Progenitor cell of endocrine pancreas (in vitro differentiated cells): Measurements from ENCODE around the gene CENPL. TPM values are rescaled to one million over a fixed set of nuclear protein-coding genes. Genes with fewer than 3 reads are reported as not detected.
"Not testable (repeated sequence)": the region's sequence is repeated elsewhere in the genome, so short reads cannot be mapped to it uniquely, and the experiment has no call there.

Source experiments
- DNase-seq: peaks from one replicate; pipeline ENCODE4 v3.0.0; 2021; ENCODE audit warnings: low spot score; ENCODE audit not compliant: unreplicated experiment
- H3K27ac Mint-ChIP-seq: 2 replicates; pipeline ENCODE4 v1.8.0; 2021; ENCODE audit warnings: mild to moderate bottlenecking, moderate library complexity, mixed read lengths
- H3K27me3 Mint-ChIP-seq: 2 replicates; pipeline ENCODE4 v1.8.0; 2021; ENCODE audit warnings: mixed read lengths
- H3K36me3 Mint-ChIP-seq: 2 replicates; pipeline ENCODE4 v1.8.0; 2022; ENCODE audit warnings: mixed read lengths; ENCODE audit not compliant: insufficient read depth
- H3K4me1 Mint-ChIP-seq: 2 replicates; pipeline ENCODE4 v1.8.0; 2021; ENCODE audit warnings: low read depth, mixed read lengths
- H3K4me3 Mint-ChIP-seq: 2 replicates; pipeline ENCODE4 v1.8.0; 2021; ENCODE audit warnings: low read depth, mild to moderate bottlenecking, moderate library complexity, mixed read lengths
- H3K9me3 Mint-ChIP-seq: 2 replicates; pipeline ENCODE4 v1.8.0; 2021; ENCODE audit warnings: low read depth, mixed read lengths
- CTCF ChIP-seq: fragments of 200-600 bp; sonication (generic); IDR thresholded peaks from one replicate; pipeline ENCODE4 v1.5.0; 2021; ENCODE audit warnings: antibody characterized with exemption, mild to moderate bottlenecking; ENCODE audit not compliant: unreplicated experiment
- total RNA-seq: library from RNA; stranded (reverse); gene quantifications from 2 replicates; pipeline ENCODE4 v1.2.1, GENCODE V29; 2021

Gene CENPL
- total RNA-seq, 1 donor from 2014 or later = 12.0 TPM

GRCh38 chr1:173789841-173790240, 34.8 kb downstream of the CENPL start:
- Mint-ChIP-seq H3K9me3 (no peaks in the 10 kb centered on the region), H3K27me3 (no peaks in the 10 kb centered on the region), H3K4me3 (no peak overlapping the region), H3K27ac (no peak overlapping the region), H3K4me1 (no peaks in the 10 kb centered on the region), H3K36me3 (peaks cover 12% of the 10 kb centered on the region)
- DNase-seq = no peak
- TF ChIP-seq CTCF = no peak

GRCh38 chr1:173784997-173785396, 39.7 kb downstream of the CENPL start:
- TF ChIP-seq CTCF = no peak
- no peaks in the 10 kb centered on the region for H3K9me3 Mint-ChIP-seq
- H3K4me1 Mint-ChIP-seq = no peaks in the 10 kb centered on the region
- DNase-seq = no peak
- H3K27me3 Mint-ChIP-seq = no peaks in the 10 kb centered on the region
- no peak overlapping the region for H3K4me3 Mint-ChIP-seq
- H3K27ac Mint-ChIP-seq = no peak overlapping the region
- H3K36me3 Mint-ChIP-seq = peaks cover 15% of the 10 kb centered on the region

GRCh38 chr1:173779936-173780335, 44.7 kb downstream of the CENPL start:
- no peaks in the 10 kb centered on the region for H3K27me3 Mint-ChIP-seq
- no peak overlapping the region for H3K4me3 Mint-ChIP-seq
- H3K9me3 Mint-ChIP-seq = peaks cover 11% of the 10 kb centered on the region
- H3K27ac Mint-ChIP-seq = no peak overlapping the region
- DNase-seq = no peak
- H3K4me1 Mint-ChIP-seq = peaks cover 5% of the 10 kb centered on the region
- H3K36me3 Mint-ChIP-seq = peaks cover 46% of the 10 kb centered on the region
- no peak for TF ChIP-seq CTCF

GRCh38 chr1:173775578-173776226, 49.0 kb downstream of the CENPL start:
- H3K9me3 Mint-ChIP-seq = peaks cover 11% of the 10 kb centered on the region
- H3K27ac Mint-ChIP-seq = no peak overlapping the region
- H3K4me1 Mint-ChIP-seq = peaks cover 7% of the 10 kb centered on the region
- H3K4me3 Mint-ChIP-seq = no peak overlapping the region
- peaks cover 39% of the 10 kb centered on the region for H3K36me3 Mint-ChIP-seq
- DNase-seq = no peak
- H3K27me3 Mint-ChIP-seq = no peaks in the 10 kb centered on the region
- TF ChIP-seq CTCF = no peak

- Mint-ChIP-seq H3K4me3 (no peak overlapping the region), H3K27me3 (no peaks in the 10 kb centered on the region), H3K9me3 (peaks cover 4% of the 10 kb centered on the region), H3K27ac (no peak overlapping the region), H3K4me1 (peaks cover 7% of the 10 kb centered on the region), H3K36me3 (peaks cover 22% of the 10 kb centered on the region)
- DNase-seq = no peak
- TF ChIP-seq CTCF = no peak
Measured at GRCh38 chr1:173771560-173771959, 53.1 kb downstream of the CENPL start.

- H3K4me3 Mint-ChIP-seq, H3K27ac Mint-ChIP-seq, H3K4me1 Mint-ChIP-seq, DNase-seq, H3K27me3 Mint-ChIP-seq, H3K9me3 Mint-ChIP-seq: not testable (repeated sequence)
- H3K36me3 Mint-ChIP-seq = peaks cover 13% of the 10 kb centered on the region
Measured at GRCh38 chr1:173770330-173770729, 54.4 kb downstream of the CENPL start.
